ENCODE data around the gene XPNPEP2.

DNA sequence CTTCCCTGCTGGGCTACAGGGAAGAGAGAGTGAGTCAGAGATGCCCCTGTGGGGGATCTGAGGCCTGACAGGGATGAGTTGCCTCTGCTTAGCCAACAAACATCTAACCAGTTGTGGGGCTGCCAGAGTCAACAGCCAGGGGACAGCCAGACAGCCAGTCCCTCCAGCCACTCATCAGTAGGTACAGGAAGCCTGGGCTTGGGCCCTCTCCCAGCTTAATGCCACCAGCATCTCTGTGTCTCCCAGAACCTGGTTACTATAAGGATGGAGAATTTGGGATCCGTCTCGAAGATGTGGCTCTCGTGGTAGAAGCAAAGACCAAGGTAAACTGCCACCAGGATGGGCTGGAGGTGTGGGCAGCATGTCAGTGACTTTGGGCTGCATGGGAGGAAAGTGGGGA, 23.7 kb downstream of the XPNPEP2 start:
- TF ChIP-seq, protein P1, sequence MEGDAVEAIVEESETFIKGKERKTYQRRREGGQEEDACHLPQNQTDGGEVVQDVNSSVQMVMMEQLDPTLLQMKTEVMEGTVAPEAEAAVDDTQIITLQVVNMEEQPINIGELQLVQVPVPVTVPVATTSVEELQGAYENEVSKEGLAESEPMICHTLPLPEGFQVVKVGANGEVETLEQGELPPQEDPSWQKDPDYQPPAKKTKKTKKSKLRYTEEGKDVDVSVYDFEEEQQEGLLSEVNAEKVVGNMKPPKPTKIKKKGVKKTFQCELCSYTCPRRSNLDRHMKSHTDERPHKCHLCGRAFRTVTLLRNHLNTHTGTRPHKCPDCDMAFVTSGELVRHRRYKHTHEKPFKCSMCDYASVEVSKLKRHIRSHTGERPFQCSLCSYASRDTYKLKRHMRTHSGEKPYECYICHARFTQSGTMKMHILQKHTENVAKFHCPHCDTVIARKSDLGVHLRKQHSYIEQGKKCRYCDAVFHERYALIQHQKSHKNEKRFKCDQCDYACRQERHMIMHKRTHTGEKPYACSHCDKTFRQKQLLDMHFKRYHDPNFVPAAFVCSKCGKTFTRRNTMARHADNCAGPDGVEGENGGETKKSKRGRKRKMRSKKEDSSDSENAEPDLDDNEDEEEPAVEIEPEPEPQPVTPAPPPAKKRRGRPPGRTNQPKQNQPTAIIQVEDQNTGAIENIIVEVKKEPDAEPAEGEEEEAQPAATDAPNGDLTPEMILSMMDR (IDR thresholded peaks at IDR 0.05): no peak
- no peak for TF ChIP-seq ZFX (IDR thresholded peaks at IDR 0.05; ENCODE audit: borderline replicate concordance)
